ENCODE data around the gene KRT39.

DNA sequence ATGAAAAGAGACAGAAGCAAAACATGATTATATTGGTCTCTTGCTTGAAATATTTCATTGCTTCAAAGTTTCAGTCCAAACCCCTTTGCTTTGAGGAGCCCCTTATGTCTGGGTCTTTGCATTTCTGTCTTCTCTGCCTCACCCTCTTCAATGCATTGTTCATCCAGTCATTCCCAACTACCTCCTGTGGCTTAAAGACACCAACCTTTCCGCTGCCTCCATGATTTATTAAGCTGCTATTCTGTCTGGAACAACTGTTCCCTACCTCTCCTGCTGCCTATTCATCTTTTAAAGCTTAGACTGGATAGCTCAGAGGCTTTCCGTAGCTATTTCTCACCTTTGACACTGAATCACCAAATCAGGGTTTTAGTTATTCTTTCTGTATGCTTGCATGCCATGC is 30.6 kb upstream of the KRT39 start:
- TF ChIP-seq, protein P1, sequence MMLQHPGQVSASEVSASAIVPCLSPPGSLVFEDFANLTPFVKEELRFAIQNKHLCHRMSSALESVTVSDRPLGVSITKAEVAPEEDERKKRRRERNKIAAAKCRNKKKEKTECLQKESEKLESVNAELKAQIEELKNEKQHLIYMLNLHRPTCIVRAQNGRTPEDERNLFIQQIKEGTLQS (CRISPR knock-in tag; conservative IDR thresholded peaks at IDR 0.05) = no peak
- TF ChIP-seq, protein P2, sequence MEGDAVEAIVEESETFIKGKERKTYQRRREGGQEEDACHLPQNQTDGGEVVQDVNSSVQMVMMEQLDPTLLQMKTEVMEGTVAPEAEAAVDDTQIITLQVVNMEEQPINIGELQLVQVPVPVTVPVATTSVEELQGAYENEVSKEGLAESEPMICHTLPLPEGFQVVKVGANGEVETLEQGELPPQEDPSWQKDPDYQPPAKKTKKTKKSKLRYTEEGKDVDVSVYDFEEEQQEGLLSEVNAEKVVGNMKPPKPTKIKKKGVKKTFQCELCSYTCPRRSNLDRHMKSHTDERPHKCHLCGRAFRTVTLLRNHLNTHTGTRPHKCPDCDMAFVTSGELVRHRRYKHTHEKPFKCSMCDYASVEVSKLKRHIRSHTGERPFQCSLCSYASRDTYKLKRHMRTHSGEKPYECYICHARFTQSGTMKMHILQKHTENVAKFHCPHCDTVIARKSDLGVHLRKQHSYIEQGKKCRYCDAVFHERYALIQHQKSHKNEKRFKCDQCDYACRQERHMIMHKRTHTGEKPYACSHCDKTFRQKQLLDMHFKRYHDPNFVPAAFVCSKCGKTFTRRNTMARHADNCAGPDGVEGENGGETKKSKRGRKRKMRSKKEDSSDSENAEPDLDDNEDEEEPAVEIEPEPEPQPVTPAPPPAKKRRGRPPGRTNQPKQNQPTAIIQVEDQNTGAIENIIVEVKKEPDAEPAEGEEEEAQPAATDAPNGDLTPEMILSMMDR (IDR thresholded peaks at IDR 0.05) = no peak
- TF ChIP-seq, protein P3, sequence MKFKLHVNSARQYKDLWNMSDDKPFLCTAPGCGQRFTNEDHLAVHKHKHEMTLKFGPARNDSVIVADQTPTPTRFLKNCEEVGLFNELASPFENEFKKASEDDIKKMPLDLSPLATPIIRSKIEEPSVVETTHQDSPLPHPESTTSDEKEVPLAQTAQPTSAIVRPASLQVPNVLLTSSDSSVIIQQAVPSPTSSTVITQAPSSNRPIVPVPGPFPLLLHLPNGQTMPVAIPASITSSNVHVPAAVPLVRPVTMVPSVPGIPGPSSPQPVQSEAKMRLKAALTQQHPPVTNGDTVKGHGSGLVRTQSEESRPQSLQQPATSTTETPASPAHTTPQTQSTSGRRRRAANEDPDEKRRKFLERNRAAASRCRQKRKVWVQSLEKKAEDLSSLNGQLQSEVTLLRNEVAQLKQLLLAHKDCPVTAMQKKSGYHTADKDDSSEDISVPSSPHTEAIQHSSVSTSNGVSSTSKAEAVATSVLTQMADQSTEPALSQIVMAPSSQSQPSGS (CRISPR knock-in tag; IDR thresholded peaks at IDR 0.05; ENCODE audit: borderline replicate concordance, low read depth) = no peak
- TF ChIP-seq ZNF232 (CRISPR knock-in tag; IDR thresholded peaks at IDR 0.05) (no peak), TP53 (CRISPR knock-in tag; IDR thresholded peaks at IDR 0.05) (no peak)
- TF ChIP-seq, protein P4, sequence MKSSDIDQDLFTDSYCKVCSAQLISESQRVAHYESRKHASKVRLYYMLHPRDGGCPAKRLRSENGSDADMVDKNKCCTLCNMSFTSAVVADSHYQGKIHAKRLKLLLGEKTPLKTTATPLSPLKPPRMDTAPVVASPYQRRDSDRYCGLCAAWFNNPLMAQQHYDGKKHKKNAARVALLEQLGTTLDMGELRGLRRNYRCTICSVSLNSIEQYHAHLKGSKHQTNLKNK (CRISPR knock-in tag; IDR thresholded peaks at IDR 0.05) = no peak
